ENCODE measurements around the gene RNF31.

Gene RNF31

GRCh38 chr14:24141097-24141880, 6.0 kb upstream of the RNF31 start, which contains the start of gene EMC9:
EMC9 (minus strand) TSS chr14:24141591; CDS start chr14:24141304, 287 bp downstream.
- H3K36me3 ChIP-seq (ENCODE audit: insufficient read depth, insufficient read length, low read length), result peaks cover 49% of the 10 kb centered on the region
- peak; percentile 96 for DNase-seq (ENCODE audit: low read depth, low spot score)
- no peaks in the 10 kb centered on the region for H3K9me3 ChIP-seq (ENCODE audit: insufficient read depth, low read length)
- TF ChIP-seq YY1 (IDR thresholded peaks at IDR 0.05; ENCODE audit: insufficient read depth, insufficient read length) (no peak), ZNF274 (IDR thresholded peaks at IDR 0.05; ENCODE audit: low read depth, low read length) (no peak), SUZ12 (IDR thresholded peaks at IDR 0.05; ENCODE audit: extremely low read depth, insufficient read depth, insufficient read length) (no peak)
- H3K9ac ChIP-seq (ENCODE audit: insufficient read length, low read depth), result peak within 1 kb of the TSS; percentile 97
- H3K4me3 ChIP-seq (ENCODE audit: insufficient read length, low read depth), result peak within 1 kb of the TSS; percentile 82
- no peaks in the 10 kb centered on the region for H3K27me3 ChIP-seq (ENCODE audit: insufficient read depth, insufficient read length)
- H3K4me1 ChIP-seq (ENCODE audit: insufficient read depth, insufficient read length), result no peaks in the 10 kb centered on the region

DNA sequence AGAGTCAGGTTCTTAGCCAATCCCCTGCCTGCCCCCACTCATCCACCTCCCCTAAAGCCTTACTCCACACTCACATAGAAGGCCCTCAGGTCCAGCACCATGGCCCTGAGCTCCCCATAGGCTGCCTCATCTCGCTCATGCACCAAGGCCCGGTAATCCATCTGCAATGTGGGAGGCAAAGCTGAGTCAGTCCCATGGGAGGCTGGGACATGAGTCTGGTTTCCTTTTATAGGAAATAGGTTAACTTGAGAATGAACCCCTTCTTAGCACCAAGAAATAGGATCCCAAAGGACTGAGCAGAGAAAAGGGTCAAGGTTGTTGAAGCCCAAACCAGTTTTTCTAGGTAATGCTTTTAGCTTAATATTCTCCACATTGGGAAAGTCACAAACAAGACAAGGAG, 3.8 kb upstream of the RNF31 start:
- peaks cover 35% of the 10 kb centered on the region for H3K36me3 ChIP-seq (ENCODE audit: insufficient read depth, insufficient read length, low read length)
- H3K27me3 ChIP-seq (ENCODE audit: insufficient read depth, insufficient read length), result no peaks in the 10 kb centered on the region
- no peak overlapping the region for H3K9ac ChIP-seq (ENCODE audit: insufficient read length, low read depth)
- DNase-seq (ENCODE audit: low read depth, low spot score), result no peak
- H3K4me1 ChIP-seq (ENCODE audit: insufficient read depth, insufficient read length), result no peaks in the 10 kb centered on the region
- TF ChIP-seq ZNF274 (IDR thresholded peaks at IDR 0.05; ENCODE audit: low read depth, low read length), result no peak
- no peak for TF ChIP-seq YY1 (IDR thresholded peaks at IDR 0.05; ENCODE audit: insufficient read depth, insufficient read length)
- TF ChIP-seq SUZ12 (IDR thresholded peaks at IDR 0.05; ENCODE audit: extremely low read depth, insufficient read depth, insufficient read length), result no peak
- no peaks in the 10 kb centered on the region for H3K9me3 ChIP-seq (ENCODE audit: insufficient read depth, low read length)
- H3K4me3 ChIP-seq (ENCODE audit: insufficient read length, low read depth), result no peak overlapping the region

- TF ChIP-seq SUZ12 (IDR thresholded peaks at IDR 0.05; ENCODE audit: extremely low read depth, insufficient read depth, insufficient read length) (no peak), ZNF274 (IDR thresholded peaks at IDR 0.05; ENCODE audit: low read depth, low read length) (no peak)
- Histone ChIP-seq H3K9ac (ENCODE audit: insufficient read length, low read depth) (no peak overlapping the region), H3K27me3 (ENCODE audit: insufficient read depth, insufficient read length) (no peaks in the 10 kb centered on the region), H3K4me1 (ENCODE audit: insufficient read depth, insufficient read length) (no peaks in the 10 kb centered on the region), H3K9me3 (ENCODE audit: insufficient read depth, low read length) (no peaks in the 10 kb centered on the region), H3K4me3 (ENCODE audit: insufficient read length, low read depth) (no peak overlapping the region), H3K36me3 (ENCODE audit: insufficient read depth, insufficient read length, low read length) (peaks cover 31% of the 10 kb centered on the region)
- DNase-seq (ENCODE audit: low read depth, low spot score), result no peak
These were observed 2.8 kb upstream of the RNF31 start for GRCh38 chr14:24144451-24144850.

DNA sequence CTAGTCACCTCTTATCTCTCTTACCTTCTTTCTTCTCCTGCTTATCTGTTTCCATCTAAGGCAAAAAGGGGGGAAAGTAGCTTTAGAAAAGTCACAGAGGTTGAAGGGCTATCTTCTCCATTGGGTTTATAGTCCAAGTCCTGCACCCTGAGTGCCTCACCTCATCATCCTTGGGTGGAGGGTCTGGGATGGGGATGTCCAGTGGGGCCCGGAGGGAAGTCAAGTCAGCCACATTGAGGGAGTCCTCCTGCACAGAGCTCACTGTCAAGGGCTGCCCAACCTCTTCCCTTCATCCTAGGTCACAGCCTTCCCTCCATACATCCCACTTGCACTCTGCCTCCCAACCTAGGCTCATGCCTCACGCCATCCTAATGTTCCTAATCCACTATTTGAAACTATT, 2.1 kb upstream of the RNF31 start:
- H3K4me1 ChIP-seq (ENCODE audit: insufficient read depth, insufficient read length), result no peaks in the 10 kb centered on the region
- H3K9ac ChIP-seq (ENCODE audit: insufficient read length, low read depth), result peak overlapping the region; percentile 85

DNA sequence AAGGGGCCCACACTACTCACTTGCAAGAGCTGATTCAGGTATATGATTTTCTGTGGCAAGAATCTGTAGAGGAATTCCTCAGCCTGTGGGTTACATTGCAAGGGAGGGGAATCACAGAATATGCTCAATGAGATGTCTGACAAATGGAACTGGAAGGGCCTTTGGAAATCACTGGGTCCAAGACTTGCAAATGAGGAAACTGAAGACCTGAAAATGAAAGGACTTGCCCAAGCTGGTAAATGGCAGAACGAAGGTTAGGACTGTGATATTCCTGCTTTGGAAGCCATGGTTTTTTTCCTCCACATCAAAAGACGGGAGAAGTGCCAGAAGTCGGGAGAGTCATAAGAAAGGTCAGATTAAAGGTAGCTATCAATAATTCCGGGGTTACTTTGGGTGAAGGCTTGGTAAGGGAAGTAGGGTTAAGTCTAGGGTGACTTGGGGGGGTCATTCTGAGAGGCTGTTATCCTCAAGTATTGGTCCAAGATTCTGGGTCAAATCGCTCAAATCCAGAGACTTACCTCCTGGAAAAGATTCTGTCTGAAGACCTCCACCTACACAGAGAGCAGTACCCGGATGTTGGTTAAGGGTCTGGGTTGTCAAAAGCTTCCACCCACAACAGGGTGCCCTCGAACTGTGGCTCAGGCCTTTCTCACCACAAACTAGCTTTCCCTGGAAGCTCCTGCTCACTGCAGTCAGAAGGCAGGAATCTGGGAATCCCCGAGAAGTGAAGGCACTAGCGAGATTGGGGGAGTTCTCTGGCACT, 1.4 kb upstream of the RNF31 start:
- peak overlapping the region; percentile 85 for H3K9ac ChIP-seq (ENCODE audit: insufficient read length, low read depth)
- no peak for DNase-seq (ENCODE audit: low read depth, low spot score)
- no peaks in the 10 kb centered on the region for H3K4me1 ChIP-seq (ENCODE audit: insufficient read depth, insufficient read length)

More for the DNA sequence above, 2.1 kb upstream of the RNF31 start:
- Histone ChIP-seq H3K36me3 (ENCODE audit: insufficient read depth, insufficient read length, low read length) (peaks cover 36% of the 10 kb centered on the region), H3K27me3 (ENCODE audit: insufficient read depth, insufficient read length) (no peaks in the 10 kb centered on the region), H3K4me3 (ENCODE audit: insufficient read length, low read depth) (peak overlapping the region; percentile 6), H3K9me3 (ENCODE audit: insufficient read depth, low read length) (no peaks in the 10 kb centered on the region)
- TF ChIP-seq ZNF274 (IDR thresholded peaks at IDR 0.05; ENCODE audit: low read depth, low read length) (no peak), YY1 (IDR thresholded peaks at IDR 0.05; ENCODE audit: insufficient read depth, insufficient read length) (no peak), SUZ12 (IDR thresholded peaks at IDR 0.05; ENCODE audit: extremely low read depth, insufficient read depth, insufficient read length) (no peak)
- DNase-seq (ENCODE audit: low read depth, low spot score), result no peak

GRCh38 chr14:24146453-24146977, 783 bp upstream of the RNF31 start, which contains the start of gene PSME2:
PSME2 (minus strand) TSS chr14:24146610; CDS start chr14:24146581, 29 bp downstream.
- H3K36me3 ChIP-seq (ENCODE audit: insufficient read depth, insufficient read length, low read length), result peaks cover 49% of the 10 kb centered on the region
- no peaks in the 10 kb centered on the region for H3K9me3 ChIP-seq (ENCODE audit: insufficient read depth, low read length)
- no peak for TF ChIP-seq ZNF274 (IDR thresholded peaks at IDR 0.05; ENCODE audit: low read depth, low read length)
- no peak for TF ChIP-seq YY1 (IDR thresholded peaks at IDR 0.05; ENCODE audit: insufficient read depth, insufficient read length)
- no peak for TF ChIP-seq SUZ12 (IDR thresholded peaks at IDR 0.05; ENCODE audit: extremely low read depth, insufficient read depth, insufficient read length)
- H3K4me1 ChIP-seq (ENCODE audit: insufficient read depth, insufficient read length), result no peaks in the 10 kb centered on the region
- H3K27me3 ChIP-seq (ENCODE audit: insufficient read depth, insufficient read length), result no peaks in the 10 kb centered on the region
- H3K9ac ChIP-seq (ENCODE audit: insufficient read length, low read depth), result peak within 1 kb of the TSS; percentile 94
- H3K4me3 ChIP-seq (ENCODE audit: insufficient read length, low read depth), result peak within 1 kb of the TSS; percentile 90
- peak; percentile 91 for DNase-seq (ENCODE audit: low read depth, low spot score)

More for the DNA sequence above, 1.4 kb upstream of the RNF31 start:
- TF ChIP-seq SUZ12 (IDR thresholded peaks at IDR 0.05; ENCODE audit: extremely low read depth, insufficient read depth, insufficient read length) (no peak), YY1 (IDR thresholded peaks at IDR 0.05; ENCODE audit: insufficient read depth, insufficient read length) (no peak), ZNF274 (IDR thresholded peaks at IDR 0.05; ENCODE audit: low read depth, low read length) (no peak)
- Histone ChIP-seq H3K27me3 (ENCODE audit: insufficient read depth, insufficient read length) (no peaks in the 10 kb centered on the region), H3K36me3 (ENCODE audit: insufficient read depth, insufficient read length, low read length) (peaks cover 42% of the 10 kb centered on the region), H3K4me3 (ENCODE audit: insufficient read length, low read depth) (peak overlapping the region; percentile 65), H3K9me3 (ENCODE audit: insufficient read depth, low read length) (no peaks in the 10 kb centered on the region)

Data from NT2/D1 (cell line).